HG02973 (cell line): Measurements from ENCODE around the gene IGSF9.

ENCODE experiments used
- ATAC-seq: cut with Tn5 transposase; IDR thresholded peaks from one replicate; pipeline ENCODE4 v1.9.1; 2021; ENCODE audit warnings: moderate library complexity; ENCODE audit not compliant: unreplicated experiment

Gene IGSF9

GRCh38 chr1:159947942-159948341 lies 2.5 kb upstream of the IGSF9 start:
- no peak for ATAC-seq

GRCh38 chr1:159946242-159947187 lies 1.1 kb upstream of the IGSF9 start:
- no peak for ATAC-seq

- no peak for ATAC-seq
These were observed 574 bp downstream of the IGSF9 start for GRCh38 chr1:159944623-159945455.

- ATAC-seq: no peak
These were observed 1.3 kb downstream of the IGSF9 start for GRCh38 chr1:159943908-159944622.

- no peak for ATAC-seq
These were observed 2.2 kb downstream of the IGSF9 start for GRCh38 chr1:159943278-159943640.

- ATAC-seq: no peak
These were observed 2.7 kb downstream of the IGSF9 start for GRCh38 chr1:159942632-159943277.

- ATAC-seq: no peak
These were observed 3.5 kb downstream of the IGSF9 start for GRCh38 chr1:159941591-159942560.

GRCh38 chr1:159941141-159941540 lies 4.3 kb downstream of the IGSF9 start:
- ATAC-seq: no peak

GRCh38 chr1:159940006-159940620 lies 5.3 kb downstream of the IGSF9 start:
- no peak for ATAC-seq

- no peak for ATAC-seq
These were observed 5.8 kb downstream of the IGSF9 start for GRCh38 chr1:159939678-159940002.

- ATAC-seq: no peak
These were observed 6.3 kb downstream of the IGSF9 start for GRCh38 chr1:159938905-159939677.

GRCh38 chr1:159938211-159938852 lies 7.1 kb downstream of the IGSF9 start:
- no peak for ATAC-seq

- ATAC-seq: no peak
These were observed 8.2 kb downstream of the IGSF9 start for GRCh38 chr1:159937054-159937750.

- ATAC-seq: no peak
These were observed 9.0 kb downstream of the IGSF9 start for GRCh38 chr1:159936273-159936904.

GRCh38 chr1:159935719-159936272 lies 9.6 kb downstream of the IGSF9 start:
- ATAC-seq: no peak

GRCh38 chr1:159935305-159935704 lies 10.1 kb downstream of the IGSF9 start:
- no peak for ATAC-seq
